Spleen (tissue), 7 donors: ENCODE results near the gene FIBP.

ENCODE experiments used
- CTCF ChIP-seq, 11 experiments: fragments of 200-600 bp in 7 of 11; fragments of 450-650 bp in 4 of 11; sonication (generic) in 4 of 11; IDR thresholded peaks in 8 of 11; conservative IDR thresholded peaks in 3 of 11; 1 replicate in 7 of 11; 2 replicates in 4 of 11; pipeline versions ENCODE4 v1.4.0 to v1.8.0; 2016 to 2021; ENCODE audit warnings: antibody characterized with exemption in 11 of 11, inconsistent platforms in 4 of 11, mild to moderate bottlenecking in 1 of 11
- POLR2A ChIP-seq, 3 donors: fragments of 450-650 bp; IDR thresholded peaks; one replicate each; pipeline ENCODE4 v1.5.1; 2017; ENCODE audit warnings: antibody characterized with exemption in 3 of 3, mild to moderate bottlenecking in 1 of 3
- POLR2AphosphoS5 ChIP-seq, 3 donors: sonication (generic); formaldehyde crosslinking; IDR thresholded peaks; one replicate each; pipeline ENCODE4 v1.5.1; 2017; ENCODE audit warnings: antibody characterized with exemption in 3 of 3
- donor health status: DM: no; HTN: no; CAD: no; lungs with moderate emphysema.
- donor health status: DM: no; HTN: no; CAD: no.
- donor health status: DM: no; HTN: no; CAD: no.

DNA sequence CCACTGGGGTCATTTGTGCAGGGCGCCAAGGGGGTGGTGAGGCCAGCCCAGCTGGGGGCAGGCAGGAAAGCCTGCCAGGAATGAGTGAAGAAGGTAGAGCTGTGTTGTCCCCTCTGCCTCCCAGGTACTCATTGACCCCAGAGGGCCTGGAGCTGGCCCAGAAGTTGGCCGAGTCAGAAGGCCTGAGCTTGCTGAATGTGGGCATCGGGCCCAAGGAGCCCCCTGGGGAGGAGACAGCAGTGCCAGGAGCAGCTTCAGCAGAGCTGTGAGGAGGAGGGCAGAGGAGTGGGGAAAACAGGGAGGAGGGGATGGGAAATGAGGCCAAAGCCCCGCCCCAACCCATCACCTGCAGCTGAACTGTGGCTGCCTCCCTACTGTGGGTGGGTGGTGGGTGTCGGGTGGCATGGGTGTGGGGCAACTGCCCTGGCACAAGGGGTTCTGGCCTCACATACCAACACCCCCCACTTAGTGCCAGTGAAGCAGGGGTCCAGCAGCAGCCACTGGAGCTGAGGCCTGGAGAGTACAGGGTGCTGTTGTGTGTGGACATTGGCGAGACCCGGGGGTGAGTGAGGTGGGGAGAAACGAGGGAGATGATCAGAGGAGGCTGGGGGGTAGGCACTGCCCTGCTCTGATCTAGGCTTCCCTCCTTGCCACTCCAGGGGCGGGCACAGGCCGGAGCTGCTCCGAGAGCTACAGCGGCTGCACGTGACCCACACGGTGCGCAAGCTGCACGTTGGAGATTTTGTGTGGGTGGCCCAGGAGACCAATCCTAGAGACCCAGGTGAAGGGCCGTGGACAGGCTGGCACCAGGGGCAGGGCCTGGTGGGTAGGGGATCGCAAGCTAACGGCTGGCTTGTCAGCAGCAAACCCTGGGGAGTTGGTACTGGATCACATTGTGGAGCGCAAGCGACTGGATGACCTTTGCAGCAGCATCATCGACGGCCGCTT lies 25.1 kb downstream of the FIBP start:
- TF ChIP-seq CTCF (IDR thresholded peaks at IDR 0.05 in 8 of 11, conservative IDR thresholded peaks at IDR 0.05 in 3 of 11) = no peak
- TF ChIP-seq POLR2A (IDR thresholded peaks at IDR 0.05) = no peak
- peak in 2 of 3 donors; percentile 23 to 57 for TF ChIP-seq POLR2AphosphoS5 (IDR thresholded peaks at IDR 0.05)
